NT2/D1 (cell line): ENCODE data around the gene HSD17B13.

Experiments
- DNase-seq: peaks from one replicate; pipeline ENCODE4 v3.0.0-alpha.2; 2011; ENCODE audit warnings: low read depth, low spot score
- H3K27me3 ChIP-seq: 2 replicates; pipeline ENCODE4 v1.6.0; 2011; ENCODE audit warnings: mild to moderate bottlenecking; ENCODE audit not compliant: insufficient read length, insufficient read depth
- H3K36me3 ChIP-seq: 2 replicates; pipeline ENCODE4 v1.6.1; 2011; ENCODE audit warnings: mild to moderate bottlenecking, low read length, mixed read lengths; ENCODE audit not compliant: insufficient read depth, insufficient read length
- H3K4me1 ChIP-seq: 2 replicates; pipeline ENCODE4 v1.5.1; 2011; ENCODE audit not compliant: insufficient read depth, insufficient read length
- H3K4me3 ChIP-seq: 2 replicates; pipeline ENCODE4 v1.5.1; 2011; ENCODE audit warnings: low read depth; ENCODE audit not compliant: insufficient read length
- H3K9ac ChIP-seq: 2 replicates; pipeline ENCODE4 v1.6.0; 2011; ENCODE audit warnings: low read depth; ENCODE audit not compliant: insufficient read length
- H3K9me3 ChIP-seq: 2 replicates; pipeline ENCODE4 v1.5.1; 2011; ENCODE audit warnings: mild to moderate bottlenecking, low read length; ENCODE audit not compliant: insufficient read depth
- SUZ12 ChIP-seq: IDR thresholded peaks from 2 replicates; pipeline ENCODE4 v1.6.1; 2011; ENCODE audit not compliant: insufficient read length, insufficient read depth; ENCODE audit errors: extremely low read depth
- YY1 ChIP-seq: IDR thresholded peaks from 2 replicates; pipeline ENCODE4 v1.6.1; 2011; ENCODE audit not compliant: insufficient read length, insufficient read depth
- ZNF274 ChIP-seq: IDR thresholded peaks from 2 replicates; pipeline ENCODE4 v1.6.1; 2011; ENCODE audit warnings: mild to moderate bottlenecking, low read depth, low read length

The HSD17B13 gene, protein sequence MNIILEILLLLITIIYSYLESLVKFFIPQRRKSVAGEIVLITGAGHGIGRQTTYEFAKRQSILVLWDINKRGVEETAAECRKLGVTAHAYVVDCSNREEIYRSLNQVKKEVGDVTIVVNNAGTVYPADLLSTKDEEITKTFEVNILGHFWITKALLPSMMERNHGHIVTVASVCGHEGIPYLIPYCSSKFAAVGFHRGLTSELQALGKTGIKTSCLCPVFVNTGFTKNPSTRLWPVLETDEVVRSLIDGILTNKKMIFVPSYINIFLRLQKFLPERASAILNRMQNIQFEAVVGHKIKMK

GRCh38 chr4:87322754-87323153 is at the start of gene HSD17B13:
TSS of gene HSD17B13 (minus strand) at chr4:87322882. CDS start at chr4:87322841, 41 bp downstream.
- H3K4me3 ChIP-seq, result no peak within 1 kb of the TSS
- no peak within 1 kb of the TSS for H3K9ac ChIP-seq
- TF ChIP-seq SUZ12 (no peak), ZNF274 (no peak), YY1 (no peak)
- DNase-seq, result no peak
- H3K4me1 ChIP-seq, result no peaks in the 10 kb centered on the region
- no peaks in the 10 kb centered on the region for H3K36me3 ChIP-seq
- H3K9me3 ChIP-seq, result no peaks in the 10 kb centered on the region
- H3K27me3 ChIP-seq, result no peaks in the 10 kb centered on the region

DNA sequence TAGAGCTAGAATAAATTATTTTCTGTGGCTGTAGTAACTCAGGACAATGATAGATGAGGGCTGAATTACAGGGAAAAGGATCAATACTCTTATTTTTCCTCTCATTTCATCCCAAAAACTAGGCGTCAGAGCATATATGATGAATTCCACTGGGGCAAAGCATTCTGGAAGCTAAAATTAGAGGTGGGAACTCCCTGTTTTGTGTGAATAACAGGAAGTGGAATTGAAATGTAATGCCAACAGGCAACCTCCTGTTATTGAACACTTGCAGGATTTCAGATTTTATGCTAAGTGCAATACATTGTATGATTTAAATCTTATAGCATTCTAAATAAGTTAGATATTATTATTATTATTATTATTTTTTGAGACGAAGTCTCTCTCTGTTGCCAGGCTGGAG is 47.4 kb upstream of the HSD17B13 start:
- no peak for DNase-seq
- Histone ChIP-seq H3K4me3 (no peak overlapping the region), H3K36me3 (peaks cover 63% of the 10 kb centered on the region), H3K9me3 (no peaks in the 10 kb centered on the region), H3K27me3 (no peaks in the 10 kb centered on the region), H3K9ac (no peak overlapping the region), H3K4me1 (no peaks in the 10 kb centered on the region)
- no peak for TF ChIP-seq ZNF274
- TF ChIP-seq SUZ12, result no peak
- TF ChIP-seq YY1, result no peak

DNA sequence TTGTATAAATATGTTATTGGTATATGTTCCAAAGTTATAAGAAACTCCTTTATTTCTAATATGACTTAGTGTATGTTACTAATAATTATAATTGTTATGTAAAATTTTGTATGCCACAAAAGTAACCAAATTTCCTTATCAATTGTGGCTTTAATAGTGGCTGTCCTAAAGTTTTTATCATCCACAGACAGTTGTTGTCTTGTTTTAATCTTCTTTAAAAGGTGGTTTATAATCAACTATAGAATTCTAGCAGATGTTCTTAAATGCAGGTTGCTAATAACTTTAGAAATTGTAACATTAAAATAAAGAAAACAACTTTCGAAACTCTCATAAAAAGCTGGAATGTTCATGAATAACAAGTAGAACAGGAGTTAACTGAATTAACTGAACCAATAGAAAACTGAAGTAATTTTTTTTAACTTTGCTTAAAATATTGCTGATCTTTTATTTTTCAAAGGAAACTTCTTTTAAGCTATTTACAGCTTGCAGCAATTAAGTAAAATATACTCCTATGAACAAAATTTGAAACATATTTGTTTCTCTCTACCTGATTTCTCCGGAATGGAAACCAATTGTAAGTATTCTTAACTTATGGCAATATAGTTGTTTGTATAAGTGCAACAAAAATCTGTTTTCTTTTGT is 44.0 kb upstream of the HSD17B13 start:
- Histone ChIP-seq H3K4me1 (no peaks in the 10 kb centered on the region), H3K36me3 (peaks cover 62% of the 10 kb centered on the region), H3K9me3 (no peaks in the 10 kb centered on the region), H3K4me3 (no peak overlapping the region), H3K9ac (no peak overlapping the region), H3K27me3 (no peaks in the 10 kb centered on the region)
- DNase-seq, result no peak
- TF ChIP-seq SUZ12 (no peak), YY1 (no peak), ZNF274 (no peak)

- no peaks in the 10 kb centered on the region for H3K9me3 ChIP-seq
- peaks cover 59% of the 10 kb centered on the region for H3K36me3 ChIP-seq
- no peaks in the 10 kb centered on the region for H3K4me1 ChIP-seq
- H3K27me3 ChIP-seq, result no peaks in the 10 kb centered on the region
- no peak overlapping the region for H3K9ac ChIP-seq
- H3K4me3 ChIP-seq, result no peak overlapping the region
- no peak for TF ChIP-seq SUZ12
- TF ChIP-seq ZNF274, result no peak
- TF ChIP-seq YY1, result no peak
- no peak for DNase-seq
Observed at GRCh38 chr4:87365348-87365747, 42.7 kb upstream of the HSD17B13 start.

DNA sequence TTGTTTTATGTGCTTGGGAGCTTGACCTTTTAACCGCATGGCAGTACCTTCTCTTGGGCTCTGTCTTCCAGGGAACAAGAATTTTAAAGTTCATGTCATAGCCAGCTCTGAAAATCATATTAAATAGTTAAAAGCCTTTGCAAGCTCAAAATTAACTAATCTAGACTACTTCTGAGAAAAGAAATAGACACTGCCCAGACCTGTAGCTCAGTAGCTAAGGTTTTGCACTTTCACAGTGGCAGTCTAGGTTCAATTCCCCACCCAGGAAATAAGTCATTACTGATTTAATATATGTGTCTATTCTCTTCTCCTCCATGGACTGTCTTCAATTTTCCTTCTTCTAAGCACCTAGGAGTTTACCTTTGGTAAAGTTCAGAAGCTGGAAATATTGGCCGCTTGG is 40.9 kb upstream of the HSD17B13 start:
- no peaks in the 10 kb centered on the region for H3K27me3 ChIP-seq
- H3K9me3 ChIP-seq, result no peaks in the 10 kb centered on the region
- peaks cover 59% of the 10 kb centered on the region for H3K36me3 ChIP-seq

GRCh38 chr4:87360338-87360935 is 37.8 kb upstream of the HSD17B13 start:
- Histone ChIP-seq H3K4me3 (no peak overlapping the region), H3K27me3 (no peaks in the 10 kb centered on the region), H3K9me3 (no peaks in the 10 kb centered on the region), H3K4me1 (no peaks in the 10 kb centered on the region), H3K9ac (no peak overlapping the region), H3K36me3 (peaks cover 46% of the 10 kb centered on the region)
- DNase-seq, result no peak
- TF ChIP-seq YY1, result no peak
- TF ChIP-seq ZNF274, result no peak
- no peak for TF ChIP-seq SUZ12

More for the DNA sequence above, 40.9 kb upstream of the HSD17B13 start:
- no peak for DNase-seq
- no peak overlapping the region for H3K4me3 ChIP-seq
- H3K4me1 ChIP-seq, result no peaks in the 10 kb centered on the region
- no peak overlapping the region for H3K9ac ChIP-seq
- TF ChIP-seq ZNF274 (no peak), SUZ12 (no peak), YY1 (no peak)

DNA sequence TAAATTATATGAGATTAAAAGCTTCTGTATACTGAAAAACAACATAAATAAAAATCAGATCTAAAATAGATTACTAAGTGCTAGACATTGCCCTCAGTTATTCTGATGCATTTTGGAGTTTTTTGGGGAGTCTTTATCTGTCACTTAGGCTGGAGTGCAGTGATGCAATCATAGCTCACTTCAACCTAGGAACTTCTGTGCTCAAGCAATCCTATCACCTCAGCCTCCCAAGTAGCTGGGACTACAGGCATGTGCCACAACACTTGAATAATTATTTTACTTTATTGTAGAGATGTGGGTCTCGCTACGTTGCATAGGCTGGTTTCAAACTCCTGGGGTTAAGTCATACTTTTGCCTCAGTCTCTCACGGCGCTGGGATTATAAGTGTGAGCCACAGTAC is 36.6 kb upstream of the HSD17B13 start:
- Histone ChIP-seq H3K9ac (no peak overlapping the region), H3K4me1 (no peaks in the 10 kb centered on the region), H3K9me3 (no peaks in the 10 kb centered on the region), H3K36me3 (peaks cover 44% of the 10 kb centered on the region), H3K4me3 (no peak overlapping the region), H3K27me3 (no peaks in the 10 kb centered on the region)
- no peak for TF ChIP-seq SUZ12
- TF ChIP-seq ZNF274, result no peak
- DNase-seq, result no peak
